Stimulated activated naive B cell treated with anti-CD40 and anti-IgM and Interleukin-4, amounts not matched to agents 10 μg/mL and 1 μg/mL and 100 μg/mL, for 72 hours (primary cell): ENCODE results near the gene TMEM134.
"Not testable (repeated sequence)": the region's sequence is repeated elsewhere in the genome, so short reads cannot be mapped to it uniquely, and the experiment has no call there.

Source experiments
- ATAC-seq, 2 donors: fragments of 150-1000 bp; cut with Tn5 transposase; replicated peaks; 2 replicates each; pipeline ENCODE4 v1.10.0; 2021; ENCODE audit warnings: moderate library complexity in 1 of 2
- DNase-seq: peaks from one replicate; pipeline ENCODE4 v3.0.0; 2021
- H3K27ac Mint-ChIP-seq: one replicate; pipeline ENCODE4 v1.8.0; 2022; ENCODE audit warnings: mild to moderate bottlenecking, mixed read lengths
- H3K27me3 Mint-ChIP-seq, 2 donors: one replicate each; pipeline ENCODE4 v1.8.0; 2022; ENCODE audit warnings: mixed read lengths in 2 of 2
- H3K36me3 Mint-ChIP-seq, 2 donors: one replicate each; pipeline ENCODE4 v1.8.0; 2022; ENCODE audit warnings: mixed read lengths in 2 of 2, mild to moderate bottlenecking in 1 of 2
- H3K4me1 Mint-ChIP-seq, 2 donors: one replicate each; pipeline ENCODE4 v1.8.0; 2022; ENCODE audit warnings: mixed read lengths in 2 of 2, mild to moderate bottlenecking in 1 of 2
- H3K4me3 Mint-ChIP-seq, 2 donors: one replicate each; pipeline ENCODE4 v1.8.0; 2022; ENCODE audit warnings: mild to moderate bottlenecking in 2 of 2, mixed read lengths in 2 of 2, moderate library complexity in 1 of 2
- H3K9me3 Mint-ChIP-seq, 2 donors: one replicate each; pipeline ENCODE4 v1.8.0; 2022; ENCODE audit warnings: mixed read lengths in 2 of 2, mild to moderate bottlenecking in 1 of 2

Gene TMEM134

GRCh38 chr11:67494371-67495233, 25.6 kb upstream of the TMEM134 start:
- Mint-ChIP-seq H3K27me3 (no peaks in the 10 kb centered on the region), H3K4me3 (no peak overlapping the region), H3K4me1 (peaks cover 13 to 22% of the 10 kb centered on the region in 2 donors), H3K27ac (no peak overlapping the region), H3K9me3 (peaks cover 0 to 2% of the 10 kb centered on the region in 2 donors), H3K36me3 (peaks cover 53 to 59% of the 10 kb centered on the region in 2 donors)
- no peak for DNase-seq
- no peak for ATAC-seq

- ATAC-seq (no peak), DNase-seq (no peak)
- Mint-ChIP-seq H3K4me1 (peaks cover 12 to 23% of the 10 kb centered on the region in 2 donors), H3K4me3 (no peak overlapping the region), H3K27ac (peak overlapping the region; percentile 59), H3K9me3 (no peaks in the 10 kb centered on the region), H3K36me3 (peaks cover 51 to 57% of the 10 kb centered on the region in 2 donors), H3K27me3 (no peaks in the 10 kb centered on the region)
Measured at GRCh38 chr11:67493548-67494370, 24.7 kb upstream of the TMEM134 start.

GRCh38 chr11:67492801-67493547, 23.9 kb upstream of the TMEM134 start:
- no peak for DNase-seq
- peaks cover 14 to 26% of the 10 kb centered on the region in 2 donors for H3K4me1 Mint-ChIP-seq
- no peaks in the 10 kb centered on the region for H3K27me3 Mint-ChIP-seq
- H3K27ac Mint-ChIP-seq: peak overlapping the region; percentile 59
- H3K36me3 Mint-ChIP-seq: peaks cover 51 to 57% of the 10 kb centered on the region in 2 donors
- no peaks in the 10 kb centered on the region for H3K9me3 Mint-ChIP-seq
- peak in 1 of 2 donors; percentile 6 for ATAC-seq
- H3K4me3 Mint-ChIP-seq: no peak overlapping the region

- H3K27ac Mint-ChIP-seq: peak overlapping the region; percentile 9
- H3K4me3 Mint-ChIP-seq: no peak overlapping the region
- peaks cover 48 to 63% of the 10 kb centered on the region in 2 donors for H3K36me3 Mint-ChIP-seq
- ATAC-seq: no peak
- H3K9me3 Mint-ChIP-seq: no peaks in the 10 kb centered on the region
- peaks cover 18 to 33% of the 10 kb centered on the region in 2 donors for H3K4me1 Mint-ChIP-seq
- no peak for DNase-seq
- no peaks in the 10 kb centered on the region for H3K27me3 Mint-ChIP-seq
Measured at GRCh38 chr11:67492069-67492727, 23.1 kb upstream of the TMEM134 start.

DNA sequence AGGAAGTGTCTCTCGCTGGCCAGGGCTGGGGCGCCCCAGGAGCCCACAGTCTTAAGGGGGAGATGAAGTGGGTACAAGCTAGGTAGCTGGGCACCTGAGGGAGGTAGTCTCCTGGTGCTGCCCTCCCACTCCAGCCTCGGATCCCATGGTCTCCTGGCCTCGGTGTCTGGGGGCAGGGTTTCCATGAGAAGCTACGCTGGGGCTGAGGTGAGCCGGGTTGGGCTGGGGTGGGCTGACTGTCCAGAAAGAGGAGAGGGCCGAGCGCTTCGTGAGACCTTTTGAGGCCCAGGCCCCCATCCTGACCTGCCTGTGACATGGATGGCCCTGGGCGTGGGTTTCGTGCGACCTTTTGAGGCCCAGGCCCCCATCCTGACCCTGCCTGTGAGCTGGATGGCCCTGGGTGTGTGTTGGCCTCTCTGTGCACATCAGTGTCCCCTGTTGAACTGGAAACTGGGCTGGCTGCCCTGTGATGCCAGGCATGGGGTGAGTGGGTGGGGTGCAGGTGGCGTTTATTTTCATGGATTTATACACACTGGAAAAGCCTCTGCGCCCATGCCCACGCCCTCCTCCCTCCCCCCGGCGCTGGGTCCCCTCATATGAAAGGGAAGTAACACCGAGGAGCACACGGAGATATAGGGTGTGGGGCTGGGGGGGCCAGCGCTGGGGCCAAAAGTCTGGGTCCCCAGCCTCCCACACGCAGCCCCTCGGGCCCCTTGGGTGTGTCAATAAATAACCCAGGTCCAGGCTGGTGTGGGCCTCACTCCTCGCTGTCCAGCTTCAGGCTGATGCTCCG, 22.4 kb upstream of the TMEM134 start:
- Mint-ChIP-seq H3K36me3 (peaks cover 44 to 66% of the 10 kb centered on the region in 2 donors), H3K27ac (no peak overlapping the region), H3K4me3 (no peak overlapping the region), H3K4me1 (peaks cover 21 to 36% of the 10 kb centered on the region in 2 donors), H3K27me3 (no peaks in the 10 kb centered on the region), H3K9me3 (no peaks in the 10 kb centered on the region)
- ATAC-seq: no peak
- DNase-seq: no peak

- Mint-ChIP-seq H3K4me1 (peaks cover 28 to 37% of the 10 kb centered on the region in 2 donors), H3K27me3 (no peaks in the 10 kb centered on the region), H3K36me3 (peaks cover 49 to 66% of the 10 kb centered on the region in 2 donors), H3K27ac (peak overlapping the region; percentile 71), H3K9me3 (no peaks in the 10 kb centered on the region), H3K4me3 (no peak overlapping the region)
- ATAC-seq: no peak
- no peak for DNase-seq
Measured at GRCh38 chr11:67490727-67491065, 21.6 kb upstream of the TMEM134 start.

DNA sequence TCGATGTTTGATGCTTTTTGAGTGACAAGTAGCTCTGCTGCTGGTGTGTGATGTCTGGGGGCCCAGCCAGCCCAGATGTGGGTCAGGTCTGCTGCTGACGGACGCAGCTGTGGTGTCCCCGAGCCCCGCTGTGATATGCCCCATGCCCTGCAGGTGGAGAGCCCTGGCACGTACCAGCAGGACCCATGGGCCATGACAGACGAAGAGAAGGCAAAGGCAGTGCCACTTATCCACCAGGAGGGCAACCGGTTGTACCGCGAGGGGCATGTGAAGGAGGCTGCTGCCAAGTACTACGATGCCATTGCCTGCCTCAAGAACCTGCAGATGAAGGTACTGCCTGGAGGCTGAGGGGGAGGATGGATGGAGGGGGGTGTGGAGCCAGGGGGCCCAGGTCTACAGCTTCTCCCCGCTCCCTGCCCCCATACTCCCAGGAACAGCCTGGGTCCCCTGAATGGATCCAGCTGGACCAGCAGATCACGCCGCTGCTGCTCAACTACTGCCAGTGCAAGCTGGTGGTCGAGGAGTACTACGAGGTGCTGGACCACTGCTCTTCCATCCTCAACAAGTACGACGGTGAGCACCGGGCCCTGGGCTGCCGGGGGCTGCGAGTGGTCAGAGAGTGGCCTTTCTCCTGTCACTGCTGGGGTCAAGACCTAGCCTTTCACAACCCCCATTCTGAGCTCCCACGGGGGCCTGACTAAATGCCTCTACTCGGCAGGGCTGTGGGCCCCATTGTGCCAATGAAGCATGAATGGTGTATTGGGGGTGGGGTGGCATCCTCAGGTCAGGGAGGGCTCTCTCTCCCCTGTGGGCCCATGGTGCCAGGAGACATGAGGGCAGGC, 21.1 kb upstream of the TMEM134 start:
- Mint-ChIP-seq H3K27me3 (no peaks in the 10 kb centered on the region), H3K36me3 (peaks cover 46 to 65% of the 10 kb centered on the region in 2 donors), H3K27ac (peak overlapping the region; percentile 81), H3K4me1 (peaks cover 30 to 40% of the 10 kb centered on the region in 2 donors), H3K9me3 (no peaks in the 10 kb centered on the region), H3K4me3 (no peak overlapping the region)
- ATAC-seq (no peak), DNase-seq (no peak)

- Mint-ChIP-seq H3K9me3 (no peaks in the 10 kb centered on the region), H3K4me1 (peaks cover 38 to 48% of the 10 kb centered on the region in 2 donors), H3K36me3 (peaks cover 48 to 68% of the 10 kb centered on the region in 2 donors), H3K27ac (peak overlapping the region; percentile 81), H3K27me3 (no peaks in the 10 kb centered on the region), H3K4me3 (no peak overlapping the region)
- no peak for DNase-seq
- no peak for ATAC-seq
Measured at GRCh38 chr11:67489203-67489884, 20.3 kb upstream of the TMEM134 start.

- H3K36me3 Mint-ChIP-seq: peaks cover 36 to 65% of the 10 kb centered on the region in 2 donors
- no peaks in the 10 kb centered on the region for H3K27me3 Mint-ChIP-seq
Measured at GRCh38 chr11:67486481-67487195, 17.6 kb upstream of the TMEM134 start.

GRCh38 chr11:67485873-67486361, 16.9 kb upstream of the TMEM134 start:
- DNase-seq, H3K9me3 Mint-ChIP-seq, ATAC-seq, H3K27me3 Mint-ChIP-seq: not testable (repeated sequence)
- peak overlapping the region; percentile 84 for H3K27ac Mint-ChIP-seq
- H3K36me3 Mint-ChIP-seq: peaks cover 34 to 63% of the 10 kb centered on the region in 2 donors
- peaks cover 56 to 69% of the 10 kb centered on the region in 2 donors for H3K4me1 Mint-ChIP-seq
- peak overlapping the region; percentile 70 to 74 for H3K4me3 Mint-ChIP-seq

More at GRCh38 chr11:67486481-67487195, 17.6 kb upstream of the TMEM134 start:
- DNase-seq (peak; percentile 63), ATAC-seq (peak; percentile 13 to 15)
- Mint-ChIP-seq H3K9me3 (peaks cover 0 to 3% of the 10 kb centered on the region in 2 donors), H3K4me3 (peak overlapping the region; percentile 70 to 74), H3K4me1 (peaks cover 56 to 69% of the 10 kb centered on the region in 2 donors), H3K27ac (peak overlapping the region; percentile 84)

DNA sequence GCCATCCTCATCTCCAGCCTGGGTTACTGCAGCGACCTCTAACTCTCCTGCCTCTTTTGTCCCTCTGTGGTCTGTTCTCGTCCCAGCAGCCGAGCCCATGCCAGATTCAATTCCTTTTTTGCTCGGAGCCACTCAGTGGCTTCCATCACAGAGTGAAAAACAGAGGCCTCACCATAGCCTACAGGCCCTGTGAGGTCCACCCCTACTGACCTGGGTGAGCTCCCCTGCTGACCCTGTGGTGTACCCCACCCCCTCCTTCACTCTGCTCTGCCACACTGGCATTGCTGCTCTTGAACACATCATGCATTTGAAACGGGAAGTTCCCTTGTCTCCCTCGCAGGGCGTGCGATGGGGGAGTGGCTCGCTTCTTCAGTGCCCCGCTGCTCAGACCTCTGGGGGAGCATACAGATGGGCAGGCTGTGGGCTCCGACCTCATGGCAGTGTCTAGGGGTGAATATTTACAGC, 15.8 kb upstream of the TMEM134 start:
- ATAC-seq: peak; percentile 44 to 50
- H3K36me3 Mint-ChIP-seq: peaks cover 30 to 54% of the 10 kb centered on the region in 2 donors
- no peak for DNase-seq
- no peaks in the 10 kb centered on the region for H3K27me3 Mint-ChIP-seq
- peak overlapping the region; percentile 99 for H3K27ac Mint-ChIP-seq
- peak overlapping the region; percentile 94 to 96 for H3K4me3 Mint-ChIP-seq
- peaks cover 0 to 3% of the 10 kb centered on the region in 2 donors for H3K9me3 Mint-ChIP-seq
- peaks cover 53 to 62% of the 10 kb centered on the region in 2 donors for H3K4me1 Mint-ChIP-seq
